Measurements from ENCODE around the gene EP300. TPM values are rescaled to one million over a fixed set of nuclear protein-coding genes. Genes with fewer than 3 reads are reported as not detected.
A peak's percentile ranks its signal among the peaks of the same experiment; 100 is the strongest.
"Not testable (repeated sequence)": the region's sequence is repeated elsewhere in the genome, so short reads cannot be mapped to it uniquely, and the experiment has no call there.

EP300 gene
- total and polyA plus RNA-seq, 4 donors, result 14.9 to 177 (median 44.4) TPM

DNA sequence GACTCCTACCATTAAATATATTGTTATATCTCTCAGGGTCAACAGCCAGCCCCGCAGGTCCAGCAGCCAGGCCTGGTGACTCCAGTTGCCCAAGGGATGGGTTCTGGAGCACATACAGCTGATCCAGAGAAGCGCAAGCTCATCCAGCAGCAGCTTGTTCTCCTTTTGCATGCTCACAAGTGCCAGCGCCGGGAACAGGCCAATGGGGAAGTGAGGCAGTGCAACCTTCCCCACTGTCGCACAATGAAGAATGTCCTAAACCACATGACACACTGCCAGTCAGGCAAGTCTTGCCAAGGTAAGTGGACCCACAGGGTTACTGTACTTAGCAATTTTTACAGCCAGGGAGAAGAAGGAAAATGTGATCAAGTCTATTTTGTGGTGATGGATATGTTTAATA lies 35.1 kb downstream of the EP300 start:
- peaks cover 0 to 5% (median 0%) of the 10 kb centered on the region in 5 donors for H3K4me1 ChIP-seq (ENCODE audit: control insufficient read depth in 5 of 5, insufficient read depth in 5 of 5, low read length in 5 of 5)
- DNase-seq, result no peak
- H3K4me3 ChIP-seq, result no peak overlapping the region
- no peaks in the 10 kb centered on the region for H3K9me3 ChIP-seq (ENCODE audit: control insufficient read depth in 4 of 4, insufficient read depth in 3 of 4, low read length in 3 of 4)
- no peak overlapping the region for H3K9ac ChIP-seq (ENCODE audit: insufficient read depth in 1 of 2, low read length in 2 of 2)
- H3K27me3 ChIP-seq (ENCODE audit: control insufficient read depth in 3 of 3, insufficient read depth in 3 of 3, low read length in 2 of 3), result no peaks in the 10 kb centered on the region
- ATAC-seq (ENCODE audit: insufficient read depth, low FRiP score), result no peak
- WGBS, 2 donors, result 63 to 83% methylated on average over 5 of the region's 5 CpGs
- peaks cover 31 to 60% (median 46%) of the 10 kb centered on the region in 4 donors for H3K36me3 ChIP-seq (ENCODE audit: control insufficient read depth in 4 of 4, insufficient read depth in 4 of 4, low read length in 4 of 4)
- H3K27ac ChIP-seq (ENCODE audit: low read depth in 1 of 2, low read length in 1 of 2), result no peak overlapping the region
- TF ChIP-seq, protein P1, sequence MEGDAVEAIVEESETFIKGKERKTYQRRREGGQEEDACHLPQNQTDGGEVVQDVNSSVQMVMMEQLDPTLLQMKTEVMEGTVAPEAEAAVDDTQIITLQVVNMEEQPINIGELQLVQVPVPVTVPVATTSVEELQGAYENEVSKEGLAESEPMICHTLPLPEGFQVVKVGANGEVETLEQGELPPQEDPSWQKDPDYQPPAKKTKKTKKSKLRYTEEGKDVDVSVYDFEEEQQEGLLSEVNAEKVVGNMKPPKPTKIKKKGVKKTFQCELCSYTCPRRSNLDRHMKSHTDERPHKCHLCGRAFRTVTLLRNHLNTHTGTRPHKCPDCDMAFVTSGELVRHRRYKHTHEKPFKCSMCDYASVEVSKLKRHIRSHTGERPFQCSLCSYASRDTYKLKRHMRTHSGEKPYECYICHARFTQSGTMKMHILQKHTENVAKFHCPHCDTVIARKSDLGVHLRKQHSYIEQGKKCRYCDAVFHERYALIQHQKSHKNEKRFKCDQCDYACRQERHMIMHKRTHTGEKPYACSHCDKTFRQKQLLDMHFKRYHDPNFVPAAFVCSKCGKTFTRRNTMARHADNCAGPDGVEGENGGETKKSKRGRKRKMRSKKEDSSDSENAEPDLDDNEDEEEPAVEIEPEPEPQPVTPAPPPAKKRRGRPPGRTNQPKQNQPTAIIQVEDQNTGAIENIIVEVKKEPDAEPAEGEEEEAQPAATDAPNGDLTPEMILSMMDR (IDR thresholded peaks at IDR 0.05; ENCODE audit: control extremely low read depth, extremely low read depth), result no peak

DNA sequence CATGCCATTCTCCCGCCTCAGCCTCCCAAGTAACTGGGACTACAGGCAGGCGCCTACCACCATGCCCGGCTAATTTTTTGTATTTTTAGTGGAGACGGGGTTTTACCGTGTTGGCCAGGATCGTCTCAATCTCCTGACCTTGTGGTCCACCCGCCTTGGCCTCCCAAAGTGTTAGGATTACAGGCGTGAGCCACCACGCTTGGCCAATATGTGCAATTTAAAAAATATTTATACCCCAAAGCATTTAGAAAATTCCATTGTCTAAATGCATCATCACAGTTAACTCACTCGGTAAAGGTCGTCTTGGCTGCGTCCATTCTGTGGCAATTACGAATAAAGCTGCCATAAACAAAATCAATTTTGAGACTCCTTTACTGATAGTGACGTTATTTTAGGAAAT lies 36.2 kb downstream of the EP300 start:
- 97% methylated on average over 14 of the region's 14 CpGs for WGBS, 2 donors
- Histone ChIP-seq H3K9me3 (ENCODE audit: control insufficient read depth in 4 of 4, insufficient read depth in 3 of 4, low read length in 3 of 4) (no peaks in the 10 kb centered on the region), H3K27ac (ENCODE audit: low read depth in 1 of 2, low read length in 1 of 2) (no peak overlapping the region), H3K36me3 (ENCODE audit: control insufficient read depth in 4 of 4, insufficient read depth in 4 of 4, low read length in 4 of 4) (peaks cover 34 to 67% (median 49%) of the 10 kb centered on the region in 4 donors), H3K27me3 (ENCODE audit: control insufficient read depth in 3 of 3, insufficient read depth in 3 of 3, low read length in 2 of 3) (no peaks in the 10 kb centered on the region), H3K4me1 (ENCODE audit: control insufficient read depth in 5 of 5, insufficient read depth in 5 of 5, low read length in 5 of 5) (no peaks in the 10 kb centered on the region), H3K9ac (ENCODE audit: insufficient read depth in 1 of 2, low read length in 2 of 2) (no peak overlapping the region), H3K4me3 (no peak overlapping the region)
- no peak for ATAC-seq (ENCODE audit: insufficient read depth, low FRiP score)
- TF ChIP-seq, protein P1 (IDR thresholded peaks at IDR 0.05; ENCODE audit: control extremely low read depth, extremely low read depth), result no peak
- DNase-seq, result no peak

DNA sequence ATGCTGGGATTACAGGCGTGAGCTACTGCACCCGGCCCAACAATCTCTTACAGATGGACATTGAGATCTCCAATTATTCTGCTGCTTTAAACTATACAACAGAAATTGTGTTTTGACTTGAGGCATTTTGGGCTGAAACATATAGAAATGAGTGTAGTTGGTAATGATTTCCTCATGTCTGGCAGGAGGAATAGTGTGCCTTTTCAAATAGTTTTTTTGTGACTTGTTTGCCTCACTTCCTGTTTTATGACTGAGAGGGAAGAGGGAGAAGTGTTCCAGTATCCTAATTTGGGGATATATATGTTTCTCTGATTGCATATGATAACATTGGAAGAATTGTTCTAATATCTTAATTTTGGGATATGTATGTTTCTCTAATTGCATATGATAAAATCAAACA lies 40.2 kb downstream of the EP300 start:
- H3K9me3 ChIP-seq (ENCODE audit: control insufficient read depth in 4 of 4, insufficient read depth in 3 of 4, low read length in 3 of 4), result no peaks in the 10 kb centered on the region
- 92 to 98% methylated on average over 2 of the region's 2 CpGs for WGBS, 2 donors
- DNase-seq (no peak), ATAC-seq (ENCODE audit: insufficient read depth, low FRiP score) (no peak)
- H3K27ac ChIP-seq (ENCODE audit: low read depth in 1 of 2, low read length in 1 of 2), result no peak overlapping the region
- no peak overlapping the region for H3K9ac ChIP-seq (ENCODE audit: insufficient read depth in 1 of 2, low read length in 2 of 2)
- H3K36me3 ChIP-seq (ENCODE audit: control insufficient read depth in 4 of 4, insufficient read depth in 4 of 4, low read length in 4 of 4), result peaks cover 41 to 82% (median 56%) of the 10 kb centered on the region in 4 donors
- H3K27me3 ChIP-seq (ENCODE audit: control insufficient read depth in 3 of 3, insufficient read depth in 3 of 3, low read length in 2 of 3), result no peaks in the 10 kb centered on the region
- no peaks in the 10 kb centered on the region for H3K4me1 ChIP-seq (ENCODE audit: control insufficient read depth in 5 of 5, insufficient read depth in 5 of 5, low read length in 5 of 5)
- TF ChIP-seq, protein P1 (IDR thresholded peaks at IDR 0.05; ENCODE audit: control extremely low read depth, extremely low read depth), result no peak
- no peak overlapping the region for H3K4me3 ChIP-seq

DNA sequence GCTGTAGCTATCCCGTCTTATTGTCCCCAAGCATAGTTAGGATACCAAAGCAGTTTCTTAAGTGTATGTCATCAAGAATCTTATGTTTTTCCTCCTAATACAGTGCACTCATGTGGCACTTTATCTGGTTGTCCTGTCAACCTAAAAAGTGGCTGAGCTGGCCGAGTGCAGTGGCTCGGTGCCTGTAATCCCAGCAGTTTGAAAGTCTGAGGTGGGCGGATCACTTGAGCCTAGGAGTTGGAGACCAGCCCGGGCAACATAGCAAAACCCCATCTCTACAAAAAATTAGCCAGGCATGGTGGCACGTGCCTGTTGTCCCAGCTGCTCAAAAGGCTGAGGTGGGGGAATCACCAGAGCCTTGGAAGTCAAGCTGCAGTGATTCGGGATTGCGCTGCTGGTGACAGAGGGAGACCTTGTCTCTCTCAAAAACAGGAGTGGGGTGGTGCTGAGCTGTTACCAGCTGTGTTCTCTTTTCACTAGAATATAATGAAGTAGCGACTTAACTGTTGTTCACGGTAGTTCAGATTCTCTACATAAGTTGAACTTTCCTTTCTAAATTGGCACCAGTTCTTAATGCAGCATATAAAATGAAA lies 48.1 kb downstream of the EP300 start:
- peak; percentile 58 for ATAC-seq (ENCODE audit: insufficient read depth, low FRiP score)
- H3K4me1 ChIP-seq (ENCODE audit: control insufficient read depth in 5 of 5, insufficient read depth in 5 of 5, low read length in 5 of 5), result peaks cover 0 to 4% (median 0%) of the 10 kb centered on the region in 5 donors
- no peaks in the 10 kb centered on the region for H3K9me3 ChIP-seq (ENCODE audit: control insufficient read depth in 4 of 4, insufficient read depth in 3 of 4, low read length in 3 of 4)
- TF ChIP-seq, protein P1 (IDR thresholded peaks at IDR 0.05; ENCODE audit: control extremely low read depth, extremely low read depth), result no peak
- no peaks in the 10 kb centered on the region for H3K27me3 ChIP-seq (ENCODE audit: control insufficient read depth in 3 of 3, insufficient read depth in 3 of 3, low read length in 2 of 3)
- peak in 1 of 3 donors; percentile 13 for DNase-seq
- 69 to 82% methylated on average over 10 of the region's 10 CpGs for WGBS, 2 donors
- H3K27ac ChIP-seq (ENCODE audit: low read depth in 1 of 2, low read length in 1 of 2), result no peak overlapping the region
- no peak overlapping the region for H3K9ac ChIP-seq (ENCODE audit: insufficient read depth in 1 of 2, low read length in 2 of 2)
- no peak overlapping the region for H3K4me3 ChIP-seq
- peaks cover 44 to 69% (median 56%) of the 10 kb centered on the region in 4 donors for H3K36me3 ChIP-seq (ENCODE audit: control insufficient read depth in 4 of 4, insufficient read depth in 4 of 4, low read length in 4 of 4)

DNA sequence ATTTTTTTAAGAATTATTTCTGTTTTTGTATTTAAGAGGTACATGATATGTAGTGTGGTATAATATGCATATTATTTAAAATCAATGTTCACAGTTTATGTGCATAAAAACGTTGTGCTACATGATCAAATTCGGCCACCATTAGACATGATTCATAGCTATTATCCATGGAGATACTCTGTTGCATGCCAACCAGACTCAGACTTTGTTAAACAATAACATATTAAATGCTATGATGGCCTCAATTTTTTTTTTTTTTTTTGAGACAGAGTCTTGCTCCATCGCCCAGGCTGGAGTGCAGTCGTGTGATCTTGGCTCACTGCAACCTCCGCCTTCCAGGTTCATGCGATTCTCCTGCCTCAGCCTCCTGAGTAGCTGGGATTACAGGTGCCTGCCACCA lies 53.5 kb downstream of the EP300 start:
- not testable (repeated sequence) for H3K9ac ChIP-seq (ENCODE audit: insufficient read depth in 1 of 2, low read length in 2 of 2); H3K4me3 ChIP-seq; ATAC-seq (ENCODE audit: insufficient read depth, low FRiP score); DNase-seq; H3K27ac ChIP-seq (ENCODE audit: low read depth in 1 of 2, low read length in 1 of 2); H3K9me3 ChIP-seq (ENCODE audit: control insufficient read depth in 4 of 4, insufficient read depth in 3 of 4, low read length in 3 of 4); H3K27me3 ChIP-seq (ENCODE audit: control insufficient read depth in 3 of 3, insufficient read depth in 3 of 3, low read length in 2 of 3); H3K4me1 ChIP-seq (ENCODE audit: control insufficient read depth in 5 of 5, insufficient read depth in 5 of 5, low read length in 5 of 5)
- 95% methylated on average over 6 of the region's 6 CpGs for whole genome bisulfite sequencing, 2 donors
- H3K36me3 ChIP-seq (ENCODE audit: control insufficient read depth in 4 of 4, insufficient read depth in 4 of 4, low read length in 4 of 4), result peaks cover 38 to 65% (median 52%) of the 10 kb centered on the region in 4 donors
